H1 (cell line): ENCODE results near the gene NPC1L1. TPM values are rescaled to one million over a fixed set of nuclear protein-coding genes. Genes with fewer than 3 reads are reported as not detected.

ENCODE experiments used
- CTCF ChIA-PET: fragments of 300-600 bp; sonication (Branson Sonifier 250); formaldehyde crosslinking; loops from one replicate; lab custom pipeline; 2021; ENCODE audit not compliant: partially characterized antibody; lab: Charles Lee
- POLR2A ChIA-PET: fragments of 300-600 bp; sonication (Branson Sonifier 250); formaldehyde crosslinking; loops from one replicate; lab custom pipeline; 2021; ENCODE audit warnings: inconsistent platforms; ENCODE audit not compliant: partially characterized antibody; lab: Charles Lee
- DNase-seq, 2 experiments: peaks; one replicate each; pipeline versions ENCODE4 v3.0.0 to v3.0.0-alpha.2; 2010 to 2022; ENCODE audit warnings: low spot score in 2 of 2, low read depth in 1 of 2, mixed read lengths in 1 of 2
- FAIRE-seq: peaks from 2 replicates; lab custom pipeline; 2011; peaks lifted over from hg19 to GRCh38; lab: Jason Lieb, UNC
- H2AFZ ChIP-seq: 2 replicates; pipeline ENCODE4 v1.8.1; 2012; ENCODE audit warnings: low read length, inconsistent platforms
- H2AK5ac ChIP-seq: 2 replicates; pipeline ENCODE4 v1.6.1; 2013; ENCODE audit warnings: low read depth, low read length
- H2BK120ac ChIP-seq: replicated peaks from 2 replicates; pipeline ENCODE3; 2013; ENCODE audit warnings: low read depth, low read length, inconsistent platforms
- H2BK12ac ChIP-seq: 2 replicates; pipeline ENCODE4 v1.6.1; 2013; ENCODE audit warnings: low read depth, low read length
- H2BK15ac ChIP-seq: 2 replicates; pipeline ENCODE4 v1.6.1; 2013; ENCODE audit warnings: low read length
- H2BK20ac ChIP-seq: 2 replicates; pipeline ENCODE4 v1.6.1; 2013; ENCODE audit warnings: low read length
- H2BK5ac ChIP-seq: 2 replicates; pipeline ENCODE4 v1.6.1; 2013; ENCODE audit warnings: low read depth, low read length
- H3K14ac ChIP-seq: 2 replicates; pipeline ENCODE4 v1.6.1; 2013; ENCODE audit warnings: inconsistent platforms; ENCODE audit not compliant: insufficient read length
- H3K18ac ChIP-seq: 2 replicates; pipeline ENCODE4 v1.6.1; 2013; ENCODE audit warnings: low read length; ENCODE audit errors: extremely low read depth
- H3K23ac ChIP-seq: 2 replicates; pipeline ENCODE4 v1.6.1; 2013; ENCODE audit warnings: inconsistent platforms; ENCODE audit not compliant: insufficient read length
- H3K23me2 ChIP-seq: 2 replicates; pipeline ENCODE4 v1.6.1; 2013; ENCODE audit warnings: low read depth, low read length
- H3K27ac ChIP-seq: 2 replicates; pipeline ENCODE4 v1.6.1; 2011; ENCODE audit warnings: low read depth, low read length, inconsistent platforms
- H3K27me3 ChIP-seq, 4 experiments: replicated peaks in 1 of 4; 1 replicate in 1 of 4; 2 replicates in 3 of 4; pipeline versions ENCODE4 v1.6.1 to v1.8.1; 2011 to 2013; ENCODE audit warnings: low read length in 3 of 4, mild to moderate bottlenecking in 3 of 4, inconsistent platforms in 2 of 4, mixed read lengths in 2 of 4, moderate library complexity in 1 of 4; ENCODE audit not compliant: control insufficient read depth in 3 of 4, insufficient read depth in 3 of 4; ENCODE audit errors: extremely low read depth in 1 of 4
- H3K36me3 ChIP-seq, 4 experiments: 2 replicates each; pipeline versions ENCODE4 v1.6.1 to v1.8.1; 2011 to 2013; ENCODE audit warnings: mild to moderate bottlenecking in 4 of 4, low read length in 3 of 4, moderate library complexity in 2 of 4, control low read depth in 1 of 4, inconsistent platforms in 1 of 4; ENCODE audit not compliant: insufficient read depth in 4 of 4, control insufficient read depth in 2 of 4
- H3K4ac ChIP-seq: replicated peaks from 2 replicates; pipeline ENCODE3; 2013; ENCODE audit warnings: low read length, low read depth, mixed read lengths, inconsistent platforms; ENCODE audit not compliant: insufficient read length
- H3K4me1 ChIP-seq, 4 experiments: replicated peaks in 1 of 4; 1 replicate in 1 of 4; 2 replicates in 3 of 4; pipeline versions ENCODE4 v1.6.1 to v1.8.1; 2011 to 2013; ENCODE audit warnings: low read length in 3 of 4, inconsistent platforms in 2 of 4, mixed read lengths in 1 of 4; ENCODE audit not compliant: insufficient read depth in 4 of 4, control insufficient read depth in 3 of 4
- H3K4me2 ChIP-seq, 2 experiments: 2 replicates each; pipeline versions ENCODE4 v1.6.1 to v1.8.1; 2011 to 2013; ENCODE audit warnings: low read depth in 2 of 2, low read length in 2 of 2, control low read depth in 1 of 2, inconsistent platforms in 1 of 2, mild to moderate bottlenecking in 1 of 2; ENCODE audit not compliant: insufficient read depth in 1 of 2
- H3K4me3 ChIP-seq, 4 experiments: fragments of 200-600, 300-600 bp in 1 of 4; sonication (generic), shearing (Covaris generic), sonication (Bioruptor Twin) in 1 of 4; 2 replicates each; pipeline versions ENCODE4 v1.5.1 to v1.8.1; 2011 to 2016; ENCODE audit warnings: low read length in 4 of 4, low read depth in 3 of 4, control low read depth in 2 of 4, inconsistent platforms in 2 of 4, mild to moderate bottlenecking in 2 of 4, mixed read lengths in 1 of 4, moderate library complexity in 1 of 4; ENCODE audit not compliant: insufficient read depth in 2 of 4; ENCODE audit errors: extremely low read depth in 1 of 4
- H3K56ac ChIP-seq: replicated peaks from 2 replicates; pipeline ENCODE3; 2013; ENCODE audit warnings: low read depth, mild to moderate bottlenecking, mixed read lengths, low read length, inconsistent platforms; ENCODE audit not compliant: insufficient read length
- H3K79me1 ChIP-seq: 2 replicates; pipeline ENCODE4 v1.6.1; 2013; ENCODE audit warnings: low read depth, low read length, control low read depth
- H3K79me2 ChIP-seq, 2 experiments: 2 replicates each; pipeline versions ENCODE4 v1.6.1 to v1.8.1; 2012 to 2013; ENCODE audit warnings: low read length in 2 of 2, mild to moderate bottlenecking in 2 of 2, inconsistent platforms in 1 of 2; ENCODE audit not compliant: insufficient read depth in 2 of 2, control insufficient read depth in 1 of 2
- H3K9ac ChIP-seq, 4 experiments: replicated peaks in 1 of 4; 1 replicate in 1 of 4; 2 replicates in 3 of 4; pipeline versions ENCODE4 v1.6.1 to v1.8.1; 2011 to 2013; ENCODE audit warnings: low read depth in 3 of 4, low read length in 3 of 4, control low read depth in 2 of 4, mild to moderate bottlenecking in 2 of 4, moderate library complexity in 2 of 4, inconsistent platforms in 1 of 4; ENCODE audit errors: extremely low read depth in 1 of 4
- H3K9me3 ChIP-seq, 2 experiments: 2 replicates each; pipeline versions ENCODE4 v1.6.1 to v1.8.1; 2012 to 2013; ENCODE audit warnings: mild to moderate bottlenecking in 2 of 2, moderate library complexity in 2 of 2, control low read depth in 1 of 2, inconsistent platforms in 1 of 2, low read depth in 1 of 2, low read length in 1 of 2, mixed read lengths in 1 of 2; ENCODE audit not compliant: insufficient read depth in 2 of 2
- H4K20me1 ChIP-seq, 2 experiments: replicated peaks in 1 of 2; 2 replicates each; pipeline versions ENCODE3 to v1.8.1; 2011 to 2013; ENCODE audit warnings: inconsistent platforms in 2 of 2, low read length in 2 of 2, mild to moderate bottlenecking in 1 of 2; ENCODE audit not compliant: insufficient read depth in 2 of 2, control insufficient read depth in 1 of 2
- H4K5ac ChIP-seq: 2 replicates; pipeline ENCODE4 v1.6.1; 2013; ENCODE audit warnings: low read length, low read depth, mixed read lengths, inconsistent platforms; ENCODE audit not compliant: insufficient read length
- H4K8ac ChIP-seq: 2 replicates; pipeline ENCODE4 v1.8.0; 2013; ENCODE audit warnings: mild to moderate bottlenecking, moderate library complexity, low read length, inconsistent platforms; ENCODE audit not compliant: insufficient read depth; ENCODE audit errors: extremely low read depth
- H4K91ac ChIP-seq: replicated peaks from 2 replicates; pipeline ENCODE3; 2013; ENCODE audit warnings: low read length, mixed read lengths, inconsistent platforms; ENCODE audit not compliant: insufficient read length
- CHD1 ChIP-seq: IDR thresholded peaks from 2 replicates; pipeline ENCODE4 v1.6.1; 2012; ENCODE audit warnings: low read depth, low read length, improper control_type of control experiment
- EGR1 ChIP-seq: IDR thresholded peaks from 2 replicates; pipeline ENCODE4 v1.6.1; 2011; ENCODE audit warnings: low read depth, low read length, borderline replicate concordance
- EZH2 ChIP-seq: fragments of 200-600 bp; sonication (generic); IDR thresholded peaks from 2 replicates; pipeline ENCODE4 v1.7.1; 2012; ENCODE audit warnings: low read depth, mild to moderate bottlenecking, moderate library complexity, low read length, inconsistent platforms; ENCODE audit not compliant: severe bottlenecking
- GTF2F1 ChIP-seq: IDR thresholded peaks from 2 replicates; pipeline ENCODE4 v1.6.1; 2012; ENCODE audit warnings: low read depth, low read length, improper control_type of control experiment, borderline replicate concordance
- HDAC2 ChIP-seq, 2 experiments: fragments of 300-600 bp in 1 of 2; sonication (generic) in 1 of 2; IDR thresholded peaks; 2 replicates each; pipeline ENCODE4 v1.6.1; 2011 to 2012; ENCODE audit warnings: low read depth in 2 of 2, low read length in 2 of 2, mild to moderate bottlenecking in 2 of 2, moderate library complexity in 2 of 2, borderline replicate concordance in 1 of 2, inconsistent platforms in 1 of 2
- KDM5A ChIP-seq: fragments of 200-600 bp; IDR thresholded peaks from 2 replicates; pipeline ENCODE4 v1.7.1; 2012; ENCODE audit warnings: mild to moderate bottlenecking, low read length, inconsistent platforms, mixed read lengths
- MAFK ChIP-seq: IDR thresholded peaks from 2 replicates; pipeline ENCODE4 v1.6.1; 2012; ENCODE audit warnings: low read depth, mild to moderate bottlenecking, improper control_type of control experiment, low read length
- NANOG ChIP-seq: IDR thresholded peaks from 2 replicates; pipeline ENCODE4 v1.6.1; 2011; ENCODE audit warnings: low read length, low read depth, mild to moderate bottlenecking, inconsistent platforms; ENCODE audit not compliant: insufficient read depth, poor library complexity, severe bottlenecking
- SIX5 ChIP-seq: IDR thresholded peaks from 2 replicates; pipeline ENCODE4 v1.6.1; 2011; ENCODE audit warnings: mild to moderate bottlenecking, low read depth, low read length
- SP1 ChIP-seq: IDR thresholded peaks from 2 replicates; pipeline ENCODE4 v1.6.1; 2011; ENCODE audit warnings: low read depth, low read length
- SP2 ChIP-seq: IDR thresholded peaks from 2 replicates; pipeline ENCODE4 v1.6.1; 2012; ENCODE audit warnings: mild to moderate bottlenecking, low read length, inconsistent platforms
- TCF12 ChIP-seq: IDR thresholded peaks from 2 replicates; pipeline ENCODE4 v1.6.1; 2011; ENCODE audit warnings: low read depth, mild to moderate bottlenecking, low read length
- YY1 ChIP-seq: IDR thresholded peaks from 2 replicates; pipeline ENCODE4 v1.6.1; 2011; ENCODE audit warnings: low read depth, mild to moderate bottlenecking, low read length
- WGBS, 2 experiments: shearing (Covaris generic) in 1 of 2; methylation state at CpG; one replicate each; pipeline versions ENCODE4 v1.1.6 to v1.1.7; 2013 to 2015; ENCODE audit warnings: low lambda C conversion rate in 2 of 2, mixed read lengths in 2 of 2, inconsistent platforms in 1 of 2, low coverage in 1 of 2, missing lambda C conversion rate in 1 of 2; ENCODE audit not compliant: insufficient replicate concordance in 2 of 2, insufficient coverage in 1 of 2, insufficient read length in 1 of 2; ENCODE audit errors: extremely low coverage in 1 of 2, missing lambda C conversion rate in 1 of 2; 5-methylcytosine and 5-hydroxymethylcytosine counted together
- polyA plus RNA-seq, 7 experiments: library from polyadenylated mRNA; depleted of rRNA in 3 of 7; stranded (reverse) in 5 of 7; unstranded in 2 of 7; fragments of >200 nt in 5 of 7; fragments of 200-250 nt in 2 of 7; gene quantifications; 1 replicate in 5 of 7; 2 replicates in 1 of 7; 4 replicates in 1 of 7; pipeline versions ENCODE4 v1.2.1 to v1.2.3, GENCODE V29; 2011 to 2013; ENCODE audit warnings: missing spikeins in 2 of 7, mixed read lengths in 2 of 7
- total RNA-seq: library from RNA; stranded (reverse); fragmentation: NEBNext Ultra II Directional; extraction: Animal tissue kit (Norgen Biotek cat#: 25700); gene quantifications from 2 replicates; pipeline ENCODE4 v1.2.1, GENCODE V29; 2021

Gene NPC1L1
- total and polyA plus RNA-seq, 2 of the 8 experiments (the other 6 are each of a cell fraction or from before 2014, with no cell fraction given), result 0.06 to 0.21 TPM

DNA sequence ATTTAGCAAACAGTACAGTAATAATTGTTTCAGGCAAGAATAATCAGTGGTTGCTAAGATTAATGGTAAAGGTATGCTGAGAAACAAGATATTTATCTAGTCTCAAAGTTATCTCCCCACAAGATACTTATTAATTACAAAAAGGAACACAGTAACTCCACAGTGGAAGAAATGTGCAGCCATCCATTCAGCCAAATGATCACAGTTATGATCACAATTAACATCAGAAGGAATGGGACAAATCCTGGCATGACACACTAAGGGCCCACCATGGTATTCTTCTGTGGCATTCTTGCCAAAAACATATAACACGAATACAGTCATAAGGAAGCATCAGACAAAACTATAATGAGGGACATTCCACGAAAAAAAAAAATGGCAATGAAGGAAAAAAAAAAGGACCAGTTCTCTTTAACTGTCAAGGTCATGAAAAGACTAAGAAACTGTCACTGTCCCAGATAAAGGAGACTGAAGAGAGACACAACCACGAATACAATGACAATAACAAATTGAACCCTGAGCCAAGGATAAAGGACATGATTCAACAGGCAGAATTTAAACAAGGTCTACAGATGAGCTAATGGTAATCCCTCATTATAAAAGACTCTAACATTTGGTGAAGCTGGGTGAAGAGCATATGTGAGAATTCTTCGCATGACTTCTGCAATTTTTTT is 71.5 kb downstream of the NPC1L1 start:
- Histone ChIP-seq H3K14ac (no peak overlapping the region), H3K4me2 (no peak overlapping the region), H2AFZ (no peak overlapping the region), H4K5ac (no peak overlapping the region), H3K27me3 (no peaks in the 10 kb centered on the region), H4K8ac (no peak overlapping the region), H3K9me3 (no peaks in the 10 kb centered on the region), H2AK5ac (no peak overlapping the region), H3K23ac (no peak overlapping the region), H3K4me3 (no peak overlapping the region), H3K18ac (no peak overlapping the region), H3K23me2 (no peaks in the 10 kb centered on the region), H3K9ac (peak overlapping the region in 1 of 4 experiments; percentile 49; a peak in 1 of 7 replicates), H3K4ac (no peak overlapping the region), H3K79me1 (peaks cover 12% of the 10 kb centered on the region; the same call in 1 of the 2 replicates), H2BK15ac (no peak overlapping the region), H3K79me2 (peaks cover 0 to 68% of the 10 kb centered on the region in 2 experiments; a peak in 2 of 4 replicates), H4K91ac (no peak overlapping the region), H2BK12ac (no peak overlapping the region), H2BK20ac (no peak overlapping the region), H2BK120ac (no peak overlapping the region), H3K56ac (no peak overlapping the region), H2BK5ac (no peak overlapping the region), H3K27ac (no peak overlapping the region), H4K20me1 (peaks cover 3 to 10% of the 10 kb centered on the region in 2 experiments), H3K4me1 (no peaks in the 10 kb centered on the region), H3K36me3 (peaks cover 0 to 23% (median 12%) of the 10 kb centered on the region in 4 experiments; a peak in 6 of 8 replicates)
- ChIA-PET POLR2A (interaction anchor here (0.5 to 1.2 kb wide), 3 partner anchors 37 to 104 kb away, joined by 3 read pairs; no protein-coding TSS in a partner anchor), CTCF (interaction anchor here (1.0 to 1.4 kb wide), 4 partner anchors 8 to 123 kb away, joined by 3 to 4 read pairs (median 4); no protein-coding TSS in a partner anchor)
- FAIRE-seq, result no peak
- WGBS, 2 experiments, result 83% methylated on average over 4 of the region's 4 CpGs; no CpG with 5 or more reads in 1 of the 2 experiments
- DNase-seq, result no peak
- no peak for TF ChIP-seq NANOG
- TF ChIP-seq EZH2, result no peak
- TF ChIP-seq CHD1, result no peak
- no peak for TF ChIP-seq HDAC2 (IDR thresholded peaks at IDR 0.05; ENCODE audit: borderline replicate concordance in 1 of 2, low read depth in 2 of 2, low read length in 2 of 2)
- no peak for TF ChIP-seq YY1
- TF ChIP-seq EGR1, result no peak
- TF ChIP-seq TCF12, result no peak
- TF ChIP-seq SP2, result no peak
- no peak for TF ChIP-seq SIX5
- no peak for TF ChIP-seq MAFK
- TF ChIP-seq GTF2F1, result no peak
- no peak for TF ChIP-seq SP1
- no peak for TF ChIP-seq KDM5A
